HEK293 (cell line): ENCODE measurements around the gene TENT4B.

ENCODE experiments used
- CTCF ChIP-seq: fragments of 450-650 bp; formaldehyde crosslinking; IDR thresholded peaks from 2 replicates; pipeline ENCODE4 v1.5.1; 2016; ENCODE audit warnings: missing biosample characterization, missing genetic modification characterization
- GLI2 ChIP-seq: fragments of 450-650 bp; formaldehyde crosslinking; IDR thresholded peaks from 2 replicates; pipeline ENCODE4; 2017; ENCODE audit warnings: missing biosample characterization, missing genetic modification characterization, low read depth, borderline replicate concordance
- REST ChIP-seq: fragments of 450-650 bp; formaldehyde crosslinking; IDR thresholded peaks from 2 replicates; pipeline ENCODE4 v1.5.1; 2016; ENCODE audit warnings: missing biosample characterization, missing genetic modification characterization
- YY1 ChIP-seq: fragments of 450-650 bp; formaldehyde crosslinking; IDR thresholded peaks from 2 replicates; pipeline ENCODE4 v1.5.1; 2018; ENCODE audit warnings: missing biosample characterization, missing genetic modification characterization
- ZEB2 ChIP-seq: fragments of 450-650 bp; formaldehyde crosslinking; IDR thresholded peaks from 2 replicates; pipeline ENCODE4 v1.5.1; 2016; ENCODE audit warnings: missing biosample characterization, missing genetic modification characterization
- ZNF112 ChIP-seq: fragments of 450-650 bp; formaldehyde crosslinking; IDR thresholded peaks from 2 replicates; pipeline ENCODE4 v1.5.0; 2017; ENCODE audit warnings: missing biosample characterization, missing genetic modification characterization
- ZNF148 ChIP-seq: fragments of 450-650 bp; formaldehyde crosslinking; IDR thresholded peaks from 2 replicates; pipeline ENCODE4 v1.5.0; 2017; ENCODE audit warnings: missing biosample characterization, missing genetic modification characterization, borderline replicate concordance
- ZSCAN30 ChIP-seq: fragments of 450-650 bp; IDR thresholded peaks from 2 replicates; pipeline ENCODE4 v1.5.1; 2018; ENCODE audit warnings: missing biosample characterization, mild to moderate bottlenecking, missing genetic modification characterization, moderate library complexity

- TF ChIP-seq ZNF148 (no peak), REST (no peak), ZSCAN30 (tag by site-specific recombination) (no peak), YY1 (no peak), ZNF112 (no peak), CTCF (tag by site-specific recombination) (no peak), ZEB2 (tag by site-specific recombination) (no peak), GLI2 (tag by site-specific recombination) (no peak)
Observed at GRCh38 chr16:50154420-50154950, 1.4 kb downstream of the TENT4B start.
